Erythroblast (primary cell): ENCODE measurements around the gene IRS2.
"Not testable (repeated sequence)": the region's sequence is repeated elsewhere in the genome, so short reads cannot be mapped to it uniquely, and the experiment has no call there.

Experiments
- DNase-seq, 2 experiments: peaks; one replicate each; lab custom pipeline; 2025; lab: John Stamatoyannopoulos, UW
- GATA1 ChIP-seq: IDR thresholded peaks from 2 replicates; pipeline ENCODE4 v1.6.1; 2011; ENCODE audit warnings: low read depth, mild to moderate bottlenecking, control low read depth, low read length, moderate library complexity
- POLR2A ChIP-seq: IDR thresholded peaks from 2 replicates; pipeline ENCODE4 v1.6.1; 2011; ENCODE audit warnings: mild to moderate bottlenecking, low read length

Gene IRS2

GRCh38 chr13:109745060-109745459 is 41.3 kb downstream of the IRS2 start:
- TF ChIP-seq GATA1 (no peak), POLR2A (no peak)
- DNase-seq, result no peak

DNA sequence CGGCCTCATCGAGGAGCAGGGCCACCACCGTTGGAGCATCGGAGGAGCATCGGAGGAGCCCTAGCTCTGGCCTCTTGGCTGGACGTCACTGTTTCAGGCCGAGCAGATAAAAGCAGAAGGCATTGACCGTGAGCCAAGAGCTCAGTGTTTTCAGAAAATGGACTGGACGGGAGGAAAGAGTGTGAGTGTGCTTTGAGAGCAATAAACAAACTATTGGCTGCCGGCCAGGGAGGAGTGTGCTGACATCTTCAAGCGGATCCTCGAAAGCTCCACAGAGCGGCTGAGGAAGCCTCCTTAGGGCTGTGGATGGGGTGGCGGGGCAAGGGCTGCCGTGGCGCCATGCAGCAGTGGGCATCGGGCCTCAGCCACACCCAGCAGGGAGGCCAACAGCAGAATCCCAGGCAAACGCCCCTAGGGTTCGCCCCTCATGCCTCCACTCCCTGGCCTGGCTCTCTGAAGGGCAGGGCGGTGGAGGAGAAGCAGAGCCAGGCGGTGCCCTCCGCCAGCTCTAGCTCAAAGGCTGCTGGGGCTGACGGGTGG is 41.8 kb downstream of the IRS2 start:
- DNase-seq, result no peak

GRCh38 chr13:109743706-109744453 is 42.5 kb downstream of the IRS2 start:
- TF ChIP-seq POLR2A, result no peak
- no peak for TF ChIP-seq GATA1
- no peak for DNase-seq

More for the DNA sequence above, 41.8 kb downstream of the IRS2 start:
- TF ChIP-seq GATA1, result no peak
- TF ChIP-seq POLR2A, result no peak

GRCh38 chr13:109741966-109742365 is 44.4 kb downstream of the IRS2 start:
- TF ChIP-seq POLR2A (no peak), GATA1 (no peak)
- DNase-seq, result no peak

DNA sequence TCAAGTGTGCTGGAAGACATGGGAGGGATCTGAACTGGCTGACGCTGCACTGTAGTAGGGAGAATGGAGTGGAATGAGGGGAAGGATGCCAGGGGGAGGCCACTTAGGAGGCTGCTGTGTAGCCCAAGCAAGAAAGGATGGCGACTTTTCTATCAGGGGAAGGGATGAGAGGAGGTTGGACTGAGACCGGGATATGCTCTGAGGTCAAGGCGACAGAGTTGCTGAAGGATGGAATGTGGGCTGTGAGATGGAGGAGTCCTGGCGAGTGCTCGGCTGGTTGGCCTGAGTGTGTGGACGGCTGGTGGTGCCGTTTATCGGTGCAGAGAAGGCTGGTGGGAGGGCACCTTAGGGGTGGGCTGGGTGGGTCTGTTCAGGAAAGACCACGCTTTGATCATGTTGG is 45.7 kb downstream of the IRS2 start:
- no peak for TF ChIP-seq GATA1
- no peak for TF ChIP-seq POLR2A

DNA sequence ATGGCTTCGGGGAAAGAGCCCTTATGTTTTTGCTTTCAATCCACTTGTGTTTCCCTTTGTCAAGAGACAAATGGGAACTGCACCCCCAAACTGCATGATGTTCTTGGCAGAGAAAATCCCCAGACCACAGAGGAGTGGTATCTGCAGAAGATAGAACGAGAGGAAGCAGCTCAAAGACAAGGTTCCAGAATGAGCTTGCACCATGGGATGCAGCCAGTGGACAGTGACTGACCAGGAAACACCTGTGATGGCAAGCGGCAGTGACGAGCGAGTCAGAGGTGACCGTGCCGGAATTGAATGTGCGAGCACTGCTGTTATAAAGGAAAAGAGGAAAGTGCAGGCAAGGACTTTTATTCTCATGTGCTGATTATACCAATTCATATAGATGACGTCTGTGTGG is 46.3 kb downstream of the IRS2 start:
- DNase-seq, result no peak
- TF ChIP-seq GATA1, result no peak
- no peak for TF ChIP-seq POLR2A

More for the DNA sequence above, 45.7 kb downstream of the IRS2 start:
- DNase-seq, result no peak

GRCh38 chr13:109738298-109738746 is 48.1 kb downstream of the IRS2 start:
- TF ChIP-seq GATA1 (no peak), POLR2A (no peak)
- DNase-seq, result no peak

GRCh38 chr13:109737606-109738005 is 48.8 kb downstream of the IRS2 start:
- no peak for DNase-seq
- TF ChIP-seq GATA1, result no peak
- TF ChIP-seq POLR2A, result no peak

GRCh38 chr13:109737046-109737573 is 49.3 kb downstream of the IRS2 start:
- DNase-seq, result no peak
- TF ChIP-seq GATA1, result no peak
- no peak for TF ChIP-seq POLR2A

DNA sequence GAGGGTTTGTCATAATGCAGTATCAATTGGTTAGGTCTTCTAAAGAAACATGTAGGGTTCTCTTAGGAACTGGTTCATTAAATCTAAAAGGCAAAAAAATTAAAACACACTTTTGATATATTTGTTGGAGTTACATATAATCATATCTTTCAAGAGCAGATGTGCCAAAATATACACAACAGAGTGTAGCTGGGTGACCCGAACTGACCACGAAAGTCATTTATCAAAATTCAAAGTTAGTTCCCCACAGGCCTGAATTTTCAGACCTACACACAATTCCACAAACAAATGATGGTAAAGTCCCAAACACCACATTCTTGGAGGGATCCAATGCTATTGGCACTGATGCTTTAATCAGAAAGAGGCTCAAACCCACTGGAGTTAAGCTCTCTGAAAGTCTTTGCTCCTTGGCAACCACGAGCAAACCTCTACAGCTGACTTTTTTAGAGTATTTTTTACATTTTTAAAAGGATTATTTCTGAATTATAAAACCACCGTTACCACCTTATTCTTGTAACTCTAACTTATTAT is 50.9 kb downstream of the IRS2 start:
- no peak for DNase-seq
- no peak for TF ChIP-seq GATA1
- no peak for TF ChIP-seq POLR2A

GRCh38 chr13:109734002-109734785 is 52.2 kb downstream of the IRS2 start:
- no peak for DNase-seq

DNA sequence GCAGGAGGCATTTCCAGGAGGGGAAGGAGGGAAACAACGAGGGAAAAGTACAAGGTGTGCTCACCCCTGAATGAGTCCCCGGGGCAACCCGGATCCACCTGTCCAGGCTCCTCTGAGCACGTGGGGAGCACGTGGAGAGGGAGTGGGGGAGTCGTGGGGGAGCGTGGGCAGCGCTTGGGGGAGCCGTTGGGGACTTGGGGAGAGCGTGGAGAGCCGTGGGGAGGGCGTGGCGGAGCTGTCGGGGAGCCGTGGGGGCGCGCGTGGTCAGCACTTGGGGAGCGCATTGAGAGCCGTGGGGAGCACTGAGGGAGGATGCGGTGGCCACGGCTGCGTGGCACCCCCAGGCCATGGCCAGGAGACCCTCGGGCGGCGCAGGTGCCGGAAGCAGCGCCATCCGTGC is 52.8 kb downstream of the IRS2 start:
- TF ChIP-seq GATA1, result no peak
- no peak for DNase-seq

More at GRCh38 chr13:109734002-109734785, 52.2 kb downstream of the IRS2 start:
- TF ChIP-seq GATA1 (no peak), POLR2A (no peak)

- not testable (repeated sequence) for DNase-seq
These were observed 53.8 kb downstream of the IRS2 start for GRCh38 chr13:109732470-109733170.

DNA sequence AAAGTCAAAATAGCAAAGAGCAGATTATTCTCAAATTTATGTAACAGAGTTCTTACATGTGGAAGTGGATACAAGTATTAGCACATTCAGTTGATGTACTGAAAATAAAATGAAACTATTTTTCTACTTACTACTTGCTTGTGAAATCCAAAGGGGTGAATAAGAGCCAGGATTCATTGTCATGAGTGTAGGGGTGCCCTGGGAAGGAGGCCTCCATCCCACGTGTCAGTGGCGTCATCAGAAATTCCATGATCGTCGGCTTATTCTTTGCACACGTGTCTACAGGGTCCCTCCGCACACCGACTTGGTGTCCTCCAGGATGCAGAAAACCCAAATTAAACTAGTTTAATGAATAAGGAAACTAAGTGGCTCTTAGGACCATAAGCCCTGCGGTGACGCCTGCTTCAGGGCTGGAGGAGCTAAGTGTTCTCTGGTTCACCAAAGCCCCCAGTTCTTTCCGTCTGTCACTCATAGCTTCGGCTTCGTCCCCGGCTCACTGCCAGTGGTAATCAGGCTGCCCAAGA is 55.5 kb downstream of the IRS2 start:
- no peak for DNase-seq
- TF ChIP-seq POLR2A (no peak), GATA1 (no peak)
